ENCODE measurements around the gene RAB42. TPM values are rescaled to one million over a fixed set of nuclear protein-coding genes. Genes with fewer than 3 reads are reported as not detected.
A peak's percentile ranks its signal among the peaks of the same experiment; 100 is the strongest.

Gene RAB42
- total and polyA plus RNA-seq, 9 of the 15 experiments (the other 6 are each of a cell fraction or from before 2014, with no cell fraction given), result 0.07 to 0.14 (median 0.12) TPM; not detected in 6

DNA sequence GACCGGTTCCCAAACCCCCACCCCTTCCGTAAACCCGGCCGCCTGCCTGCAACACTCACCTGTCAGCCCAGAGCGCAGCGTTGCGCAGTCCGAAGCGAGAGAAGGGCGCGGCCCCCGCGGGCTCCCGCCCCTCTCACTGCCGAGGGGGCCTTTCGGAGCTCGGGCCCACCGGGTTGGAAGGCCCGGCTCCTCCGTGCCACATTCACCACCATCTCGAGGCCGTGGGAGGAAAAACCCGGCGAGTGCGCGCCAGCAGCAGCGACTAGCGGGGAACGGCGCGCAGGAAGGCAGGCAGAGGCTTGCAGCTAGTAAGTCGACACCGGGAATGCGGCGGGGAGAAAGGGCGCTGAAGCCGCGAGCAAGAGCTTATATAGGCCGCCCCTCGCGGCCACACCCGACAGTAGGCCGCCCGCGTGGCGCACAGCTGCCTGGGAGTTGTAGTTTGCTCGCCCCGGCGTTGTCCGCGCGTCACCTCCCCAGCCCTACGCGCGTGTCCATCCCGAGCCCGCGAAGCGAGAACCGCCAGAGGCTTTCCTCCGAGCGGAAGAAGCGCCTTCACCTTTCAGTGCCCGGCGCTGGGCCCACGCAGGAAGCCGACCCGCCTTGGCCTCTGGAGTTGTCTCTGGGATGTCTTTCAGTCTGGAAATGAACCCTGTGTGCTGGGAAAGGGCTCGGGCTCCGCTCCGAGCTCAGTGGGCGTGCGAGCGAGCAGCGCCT is 10.4 kb upstream of the RAB42 start (continued):
- TF ChIP-seq DPF2 (IDR thresholded peaks at IDR 0.05) (no peak), ZNF785 (CRISPR knock-in tag; IDR thresholded peaks at IDR 0.05) (no peak), ZNF165 (CRISPR knock-in tag; IDR thresholded peaks at IDR 0.05; ENCODE audit: borderline replicate concordance) (peak; percentile 44; the same call in 1 of the 2 replicates), IRF2 (CRISPR knock-in tag; IDR thresholded peaks at IDR 0.05) (no peak), ZBED1 (IDR thresholded peaks at IDR 0.05) (peak; percentile 52; the same call in 1 of the 2 replicates), NFIX (CRISPR knock-in tag; IDR thresholded peaks at IDR 0.05; ENCODE audit: low read depth) (no peak), ZNF707 (CRISPR knock-in tag; conservative IDR thresholded peaks at IDR 0.05) (no peak), PRMT5 (CRISPR knock-in tag; IDR thresholded peaks at IDR 0.05) (no peak; the same call in 1 of the 2 replicates), POLR2B (IDR thresholded peaks at IDR 0.05; ENCODE audit: low read depth, partially characterized antibody) (peak; percentile 100), ZC3H4 (CRISPR knock-in tag; IDR thresholded peaks at IDR 0.05; ENCODE audit: borderline replicate concordance) (no peak), U2AF1 (optimal IDR thresholded peaks at IDR 0.05; ENCODE audit: low read depth, low read length) (peak; percentile 100), HNRNPLL (IDR thresholded peaks at IDR 0.05; ENCODE audit: low read depth, low read length, poor library complexity, severe bottlenecking) (peak; percentile 83), E2F5 (CRISPR knock-in tag; IDR thresholded peaks at IDR 0.05) (peak; percentile 96)
- TF ChIP-seq, protein P1, sequence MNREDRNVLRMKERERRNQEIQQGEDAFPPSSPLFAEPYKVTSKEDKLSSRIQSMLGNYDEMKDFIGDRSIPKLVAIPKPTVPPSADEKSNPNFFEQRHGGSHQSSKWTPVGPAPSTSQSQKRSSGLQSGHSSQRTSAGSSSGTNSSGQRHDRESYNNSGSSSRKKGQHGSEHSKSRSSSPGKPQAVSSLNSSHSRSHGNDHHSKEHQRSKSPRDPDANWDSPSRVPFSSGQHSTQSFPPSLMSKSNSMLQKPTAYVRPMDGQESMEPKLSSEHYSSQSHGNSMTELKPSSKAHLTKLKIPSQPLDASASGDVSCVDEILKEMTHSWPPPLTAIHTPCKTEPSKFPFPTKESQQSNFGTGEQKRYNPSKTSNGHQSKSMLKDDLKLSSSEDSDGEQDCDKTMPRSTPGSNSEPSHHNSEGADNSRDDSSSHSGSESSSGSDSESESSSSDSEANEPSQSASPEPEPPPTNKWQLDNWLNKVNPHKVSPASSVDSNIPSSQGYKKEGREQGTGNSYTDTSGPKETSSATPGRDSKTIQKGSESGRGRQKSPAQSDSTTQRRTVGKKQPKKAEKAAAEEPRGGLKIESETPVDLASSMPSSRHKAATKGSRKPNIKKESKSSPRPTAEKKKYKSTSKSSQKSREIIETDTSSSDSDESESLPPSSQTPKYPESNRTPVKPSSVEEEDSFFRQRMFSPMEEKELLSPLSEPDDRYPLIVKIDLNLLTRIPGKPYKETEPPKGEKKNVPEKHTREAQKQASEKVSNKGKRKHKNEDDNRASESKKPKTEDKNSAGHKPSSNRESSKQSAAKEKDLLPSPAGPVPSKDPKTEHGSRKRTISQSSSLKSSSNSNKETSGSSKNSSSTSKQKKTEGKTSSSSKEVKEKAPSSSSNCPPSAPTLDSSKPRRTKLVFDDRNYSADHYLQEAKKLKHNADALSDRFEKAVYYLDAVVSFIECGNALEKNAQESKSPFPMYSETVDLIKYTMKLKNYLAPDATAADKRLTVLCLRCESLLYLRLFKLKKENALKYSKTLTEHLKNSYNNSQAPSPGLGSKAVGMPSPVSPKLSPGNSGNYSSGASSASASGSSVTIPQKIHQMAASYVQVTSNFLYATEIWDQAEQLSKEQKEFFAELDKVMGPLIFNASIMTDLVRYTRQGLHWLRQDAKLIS (CRISPR knock-in tag; IDR thresholded peaks at IDR 0.05), result peak; percentile 100
- TF ChIP-seq, protein P2, sequence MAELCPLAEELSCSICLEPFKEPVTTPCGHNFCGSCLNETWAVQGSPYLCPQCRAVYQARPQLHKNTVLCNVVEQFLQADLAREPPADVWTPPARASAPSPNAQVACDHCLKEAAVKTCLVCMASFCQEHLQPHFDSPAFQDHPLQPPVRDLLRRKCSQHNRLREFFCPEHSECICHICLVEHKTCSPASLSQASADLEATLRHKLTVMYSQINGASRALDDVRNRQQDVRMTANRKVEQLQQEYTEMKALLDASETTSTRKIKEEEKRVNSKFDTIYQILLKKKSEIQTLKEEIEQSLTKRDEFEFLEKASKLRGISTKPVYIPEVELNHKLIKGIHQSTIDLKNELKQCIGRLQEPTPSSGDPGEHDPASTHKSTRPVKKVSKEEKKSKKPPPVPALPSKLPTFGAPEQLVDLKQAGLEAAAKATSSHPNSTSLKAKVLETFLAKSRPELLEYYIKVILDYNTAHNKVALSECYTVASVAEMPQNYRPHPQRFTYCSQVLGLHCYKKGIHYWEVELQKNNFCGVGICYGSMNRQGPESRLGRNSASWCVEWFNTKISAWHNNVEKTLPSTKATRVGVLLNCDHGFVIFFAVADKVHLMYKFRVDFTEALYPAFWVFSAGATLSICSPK (IDR thresholded peaks at IDR 0.05; ENCODE audit: borderline replicate concordance), result no peak
- TF ChIP-seq, protein P3, sequence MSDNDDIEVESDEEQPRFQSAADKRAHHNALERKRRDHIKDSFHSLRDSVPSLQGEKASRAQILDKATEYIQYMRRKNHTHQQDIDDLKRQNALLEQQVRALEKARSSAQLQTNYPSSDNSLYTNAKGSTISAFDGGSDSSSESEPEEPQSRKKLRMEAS (CRISPR knock-in tag; IDR thresholded peaks at IDR 0.05), result peak; percentile 94
- TF ChIP-seq, protein P4, sequence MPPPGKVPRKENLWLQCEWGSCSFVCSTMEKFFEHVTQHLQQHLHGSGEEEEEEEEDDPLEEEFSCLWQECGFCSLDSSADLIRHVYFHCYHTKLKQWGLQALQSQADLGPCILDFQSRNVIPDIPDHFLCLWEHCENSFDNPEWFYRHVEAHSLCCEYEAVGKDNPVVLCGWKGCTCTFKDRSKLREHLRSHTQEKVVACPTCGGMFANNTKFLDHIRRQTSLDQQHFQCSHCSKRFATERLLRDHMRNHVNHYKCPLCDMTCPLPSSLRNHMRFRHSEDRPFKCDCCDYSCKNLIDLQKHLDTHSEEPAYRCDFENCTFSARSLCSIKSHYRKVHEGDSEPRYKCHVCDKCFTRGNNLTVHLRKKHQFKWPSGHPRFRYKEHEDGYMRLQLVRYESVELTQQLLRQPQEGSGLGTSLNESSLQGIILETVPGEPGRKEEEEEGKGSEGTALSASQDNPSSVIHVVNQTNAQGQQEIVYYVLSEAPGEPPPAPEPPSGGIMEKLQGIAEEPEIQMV (tag; conservative IDR thresholded peaks at IDR 0.05; ENCODE audit: low read depth), result no peak
- TF ChIP-seq, protein P5, sequence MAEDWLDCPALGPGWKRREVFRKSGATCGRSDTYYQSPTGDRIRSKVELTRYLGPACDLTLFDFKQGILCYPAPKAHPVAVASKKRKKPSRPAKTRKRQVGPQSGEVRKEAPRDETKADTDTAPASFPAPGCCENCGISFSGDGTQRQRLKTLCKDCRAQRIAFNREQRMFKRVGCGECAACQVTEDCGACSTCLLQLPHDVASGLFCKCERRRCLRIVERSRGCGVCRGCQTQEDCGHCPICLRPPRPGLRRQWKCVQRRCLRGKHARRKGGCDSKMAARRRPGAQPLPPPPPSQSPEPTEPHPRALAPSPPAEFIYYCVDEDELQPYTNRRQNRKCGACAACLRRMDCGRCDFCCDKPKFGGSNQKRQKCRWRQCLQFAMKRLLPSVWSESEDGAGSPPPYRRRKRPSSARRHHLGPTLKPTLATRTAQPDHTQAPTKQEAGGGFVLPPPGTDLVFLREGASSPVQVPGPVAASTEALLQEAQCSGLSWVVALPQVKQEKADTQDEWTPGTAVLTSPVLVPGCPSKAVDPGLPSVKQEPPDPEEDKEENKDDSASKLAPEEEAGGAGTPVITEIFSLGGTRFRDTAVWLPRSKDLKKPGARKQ (CRISPR knock-in tag; IDR thresholded peaks at IDR 0.05), result no peak
